Pulmonary artery endothelial cell (primary cell): Measurements from ENCODE around the gene CCNDBP1. TPM values are rescaled to one million over a fixed set of nuclear protein-coding genes. Genes with fewer than 3 reads are reported as not detected.
"Not testable (repeated sequence)": the region's sequence is repeated elsewhere in the genome, so short reads cannot be mapped to it uniquely, and the experiment has no call there.

Experiments used
- DNase-seq: peaks from one replicate; pipeline ENCODE4 v3.0.0-alpha.2; 2011; ENCODE audit warnings: low read depth, low spot score
- total RNA-seq: library from RNA; depleted of rRNA; stranded (reverse); fragments of >200 nt; gene quantifications from 2 replicates; pipeline ENCODE4 v1.2.3, GENCODE V29; 2014

Gene CCNDBP1, protein sequence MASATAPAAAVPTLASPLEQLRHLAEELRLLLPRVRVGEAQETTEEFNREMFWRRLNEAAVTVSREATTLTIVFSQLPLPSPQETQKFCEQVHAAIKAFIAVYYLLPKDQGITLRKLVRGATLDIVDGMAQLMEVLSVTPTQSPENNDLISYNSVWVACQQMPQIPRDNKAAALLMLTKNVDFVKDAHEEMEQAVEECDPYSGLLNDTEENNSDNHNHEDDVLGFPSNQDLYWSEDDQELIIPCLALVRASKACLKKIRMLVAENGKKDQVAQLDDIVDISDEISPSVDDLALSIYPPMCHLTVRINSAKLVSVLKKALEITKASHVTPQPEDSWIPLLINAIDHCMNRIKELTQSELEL
- total RNA-seq, result 72.9 and 74.8 TPM in 2 replicates

DNA sequence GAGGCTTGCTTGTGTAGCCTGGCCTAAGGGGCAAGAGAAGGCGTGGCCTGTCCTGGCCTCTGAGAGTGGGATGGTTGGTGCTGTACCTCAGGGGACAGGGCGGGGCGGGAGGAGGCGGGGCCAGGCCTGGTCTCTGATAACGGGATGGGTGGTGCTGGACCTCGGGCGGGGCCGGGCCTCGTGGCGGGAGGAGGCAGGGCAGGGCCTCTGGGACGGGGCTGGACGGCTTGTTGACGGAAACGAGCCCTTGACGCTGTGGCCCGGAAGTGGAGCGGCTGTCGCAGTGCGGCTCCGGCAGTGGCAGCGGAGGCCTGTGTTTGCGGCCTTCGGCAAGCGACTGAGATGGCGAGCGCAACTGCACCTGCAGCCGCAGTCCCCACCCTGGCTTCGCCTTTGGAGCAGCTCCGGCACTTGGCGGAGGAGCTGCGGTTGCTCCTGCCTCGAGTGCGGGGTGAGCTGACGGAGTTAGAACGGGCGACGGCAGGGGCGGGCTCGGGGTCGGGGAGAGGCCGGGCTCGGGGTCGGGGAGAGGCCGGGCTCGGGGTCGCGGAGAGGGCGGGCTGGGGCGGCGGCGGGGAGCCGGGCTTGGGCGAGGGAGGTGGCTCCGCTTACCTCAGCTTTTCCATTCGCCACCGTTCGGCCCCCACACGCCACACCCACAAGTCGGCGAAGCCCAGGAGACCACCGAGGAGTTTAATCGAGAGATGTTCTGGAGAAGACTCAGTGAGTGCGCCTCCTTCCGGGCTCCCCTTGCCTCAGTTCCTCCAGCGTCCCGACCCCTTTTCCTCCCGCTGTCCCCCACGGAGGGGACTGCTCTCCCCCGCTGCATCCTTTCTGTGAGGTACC, at the start of gene CCNDBP1:
Gene CCNDBP1, plus strand, starts transcription at position 247 of the 846 bp plus-strand sequence. Its CDS starts 96 bp downstream, at position 343.
- DNase-seq, result no peak

DNA sequence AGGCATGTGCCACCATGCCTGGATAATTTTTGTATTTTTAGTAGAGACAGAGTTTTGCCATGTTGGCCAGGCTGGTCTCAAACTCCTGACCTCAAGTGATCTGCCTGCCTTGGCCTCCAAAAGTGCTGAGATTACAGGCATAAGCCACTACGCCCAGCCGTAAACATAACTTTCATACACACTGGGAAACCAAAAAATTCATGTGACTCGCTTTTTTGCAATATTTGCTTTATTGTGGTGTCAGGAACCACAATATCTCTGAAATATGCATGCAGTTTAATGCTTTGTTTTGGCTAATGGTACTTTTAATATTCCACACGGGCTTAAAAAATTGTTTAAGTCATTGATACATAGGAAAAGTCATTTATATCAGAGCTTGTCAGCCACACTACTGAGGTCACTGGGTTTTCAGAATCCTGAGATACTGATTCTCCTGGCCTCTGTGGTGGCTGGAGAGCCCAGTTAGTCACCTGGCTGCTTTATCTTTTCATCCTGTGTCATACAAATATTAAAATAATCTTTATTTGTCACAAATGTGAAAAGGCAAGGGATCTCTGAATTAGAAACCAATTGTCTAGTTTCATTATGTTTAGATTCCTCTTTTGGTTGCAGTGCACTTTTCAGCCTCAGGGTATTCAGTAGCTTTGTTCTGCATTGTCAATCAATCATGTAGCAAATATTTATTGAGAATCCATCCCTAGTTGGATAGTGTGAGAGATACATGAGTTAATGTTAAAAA, 41.8 kb upstream of the CCNDBP1 start:
- DNase-seq, result no peak

DNA sequence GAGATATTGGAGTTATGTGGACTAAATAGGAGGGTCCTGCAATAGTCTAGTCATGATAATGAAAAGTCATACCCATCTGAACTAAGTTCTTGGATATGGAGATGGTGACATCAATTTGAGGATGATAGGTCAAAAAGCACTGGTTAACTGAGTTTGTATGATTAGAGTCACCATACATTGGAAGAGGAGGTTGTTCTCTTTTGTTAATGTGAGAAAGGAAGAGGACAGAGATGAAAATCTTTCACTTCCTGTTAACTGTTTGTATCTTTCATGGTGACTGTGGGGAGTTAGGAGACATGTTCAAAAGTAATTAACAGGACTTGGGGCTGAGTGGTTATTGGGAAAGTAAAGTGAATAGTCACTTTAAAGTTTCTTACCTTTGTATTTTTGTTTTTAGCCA, 40.7 kb upstream of the CCNDBP1 start:
- no peak for DNase-seq

DNA sequence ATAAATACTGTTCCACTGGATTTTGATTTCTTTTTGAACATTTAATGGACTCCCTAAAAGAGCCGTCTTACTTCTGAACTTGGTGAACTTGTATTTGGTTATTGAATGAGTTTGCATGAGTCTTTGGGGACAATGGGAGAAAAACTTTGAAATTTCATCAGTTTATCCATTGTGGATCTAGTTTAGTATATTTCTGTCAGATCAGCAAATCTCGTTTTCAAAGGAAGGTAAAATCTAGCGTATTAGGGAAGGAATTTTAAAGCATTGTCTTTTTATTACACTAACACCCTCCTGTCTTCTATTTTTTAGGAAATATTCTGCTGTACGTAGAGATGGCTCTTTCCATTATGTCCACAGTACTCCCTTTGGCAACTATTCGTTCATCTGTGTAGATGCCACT, 39.0 kb upstream of the CCNDBP1 start:
- no peak for DNase-seq

DNA sequence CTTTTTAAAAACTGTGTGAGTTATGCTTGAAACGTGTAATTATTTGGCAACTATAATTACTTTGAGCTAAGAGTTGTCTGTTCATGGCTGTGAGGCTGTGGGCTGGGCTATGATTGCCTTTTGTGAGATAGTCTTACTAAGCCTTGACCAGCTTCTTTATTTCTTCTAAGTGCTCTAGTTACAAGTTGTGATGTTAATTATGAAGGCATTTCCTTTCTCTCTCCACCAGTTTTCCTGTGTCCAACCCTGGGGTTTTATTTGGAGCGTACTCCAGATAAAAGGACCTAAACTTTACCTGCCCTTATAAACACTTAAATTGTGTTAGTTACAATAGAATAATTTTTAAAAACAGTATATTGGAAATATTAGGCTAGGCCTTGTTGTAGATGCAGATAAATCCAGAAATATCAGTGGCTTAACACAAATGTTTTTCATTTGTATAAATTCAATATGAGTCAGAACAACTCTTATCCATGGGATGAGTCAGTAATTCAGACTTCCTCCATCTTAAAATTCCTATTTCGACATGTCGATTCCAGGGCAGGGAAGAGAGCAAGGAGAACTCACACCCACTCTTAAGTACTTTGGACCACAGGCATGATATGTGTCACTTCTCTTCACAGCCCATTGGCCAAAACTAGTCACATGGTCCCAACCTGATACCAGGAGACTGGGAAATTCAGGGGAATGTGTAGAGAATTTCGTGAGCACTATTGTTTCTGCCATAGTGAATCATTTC, 34.8 kb upstream of the CCNDBP1 start:
- DNase-seq, result no peak

DNA sequence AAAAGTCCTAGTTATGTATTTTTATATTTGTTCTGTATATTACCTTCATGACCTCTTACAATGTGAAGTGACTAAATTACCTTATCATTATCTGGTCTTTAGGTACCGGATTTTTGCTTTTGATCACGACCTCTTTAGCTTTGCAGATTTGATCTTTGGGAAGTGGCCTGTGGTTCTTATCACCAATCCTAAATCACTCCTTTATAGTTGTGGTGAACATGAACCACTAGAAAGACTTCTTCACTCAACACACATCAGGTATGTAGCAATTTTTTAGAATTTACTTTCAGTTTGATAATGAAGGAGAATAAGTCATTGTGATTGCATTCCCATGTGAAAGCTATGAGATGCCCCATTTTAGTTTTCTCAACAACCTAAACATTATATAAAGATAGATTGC, 33.5 kb upstream of the CCNDBP1 start:
- no peak for DNase-seq

DNA sequence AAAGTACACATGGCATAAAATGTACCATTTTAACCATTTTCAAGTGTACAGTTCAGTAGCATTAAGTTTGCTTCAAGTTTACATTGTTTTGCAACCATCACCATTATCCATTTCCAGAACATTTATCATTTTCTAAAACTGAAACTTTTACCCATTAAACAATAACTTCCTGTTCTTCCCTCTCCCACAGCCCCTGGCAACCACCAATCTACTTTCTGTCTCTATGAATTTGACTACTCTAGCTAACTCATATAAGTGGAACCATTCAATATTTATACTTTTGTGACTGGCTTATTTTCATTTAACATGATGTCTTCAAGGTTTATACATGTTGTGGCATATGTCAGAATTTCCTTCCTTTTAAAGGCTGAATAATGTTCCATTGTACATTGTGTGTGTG, 31.9 kb upstream of the CCNDBP1 start:
- no peak for DNase-seq

DNA sequence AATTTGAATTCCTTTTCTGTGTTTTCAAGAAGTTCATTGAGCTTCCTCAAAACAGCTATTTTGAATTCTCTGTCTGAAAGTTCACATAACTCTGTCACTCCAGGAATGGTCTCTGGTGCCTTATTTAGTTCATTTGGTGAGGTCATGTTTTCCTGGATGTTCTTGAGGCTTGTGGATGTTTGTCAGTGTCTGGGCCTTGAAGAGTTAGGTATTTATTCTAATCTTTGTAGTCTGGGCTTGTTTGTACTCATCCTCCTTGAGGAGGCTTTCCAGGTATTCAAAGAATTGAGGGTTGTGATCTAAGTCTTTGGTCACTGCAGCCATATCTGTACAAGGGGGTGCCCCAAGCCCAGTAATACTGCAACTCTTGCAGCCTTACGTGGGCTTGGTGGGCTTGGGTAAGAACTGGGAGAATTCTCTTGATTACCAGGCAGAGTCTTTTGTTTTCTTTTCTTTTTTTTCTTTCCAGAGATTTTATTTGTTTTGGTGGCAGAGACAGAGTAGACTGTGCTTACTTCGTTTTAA, 19.3 kb upstream of the CCNDBP1 start:
- no peak for DNase-seq

DNA sequence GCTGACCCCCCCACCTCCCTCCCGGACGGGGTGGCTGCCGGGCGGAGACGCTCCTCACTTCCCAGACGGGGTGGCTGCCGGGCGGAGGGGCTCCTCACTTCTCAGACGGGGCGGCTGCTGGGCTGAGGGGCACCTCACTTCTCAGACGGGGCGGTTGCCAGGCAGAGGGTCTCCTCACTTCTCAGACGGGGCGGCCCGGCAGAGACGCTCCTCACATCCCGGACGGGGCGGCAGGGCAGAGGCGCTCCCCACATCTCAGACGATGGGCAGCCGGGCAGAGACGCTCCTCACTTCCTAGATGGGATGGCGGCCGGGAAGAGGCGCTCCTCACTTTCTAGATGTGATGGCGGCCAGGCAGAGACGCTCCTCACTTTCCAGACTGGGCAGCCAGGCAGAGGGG, 17.9 kb upstream of the CCNDBP1 start:
- DNase-seq, result not testable (repeated sequence)

DNA sequence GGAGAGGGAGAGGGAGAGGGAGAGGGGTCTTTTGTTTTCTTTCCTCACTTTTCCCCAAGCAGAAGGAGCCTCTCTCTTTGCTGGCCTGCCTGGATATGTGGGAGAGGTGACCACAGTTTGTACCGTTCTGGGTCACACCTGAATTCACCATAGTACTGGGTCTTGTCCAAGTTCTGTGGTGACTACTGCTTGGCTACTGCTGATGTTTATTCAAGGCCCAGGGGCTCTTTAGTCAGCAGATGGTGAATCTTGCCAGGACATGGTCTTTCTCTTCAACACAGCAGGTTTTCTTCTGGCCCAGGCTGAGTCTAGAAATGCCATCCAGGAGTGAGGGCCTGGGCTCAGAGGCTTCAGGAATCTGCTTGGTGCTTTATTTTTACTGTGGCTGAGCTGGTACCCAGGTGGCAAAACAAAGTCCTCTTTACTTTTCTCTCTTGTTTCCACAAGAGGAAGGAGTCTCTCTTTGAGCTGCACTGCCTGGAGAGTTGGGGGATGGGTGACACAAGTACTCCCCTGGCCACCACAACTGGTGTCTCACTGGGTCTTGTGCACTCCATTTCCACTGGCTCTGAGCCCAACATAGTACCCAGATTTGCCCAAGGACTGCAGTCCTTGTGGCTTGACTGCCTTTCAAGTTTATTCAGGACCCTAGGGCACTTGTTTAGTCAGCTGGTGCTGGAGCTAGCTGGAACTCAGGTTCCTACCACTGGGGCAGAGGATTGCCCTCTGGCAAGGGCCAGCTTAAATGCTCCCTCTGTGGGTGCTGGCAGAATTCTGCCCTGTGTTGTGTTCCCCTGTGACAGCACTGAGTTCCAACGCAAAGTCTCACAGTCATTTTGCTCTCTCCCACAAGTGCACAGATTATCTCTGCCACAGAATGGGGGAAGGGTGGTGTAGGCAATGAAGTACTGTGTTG, 16.8 kb upstream of the CCNDBP1 start:
- no peak for DNase-seq

DNA sequence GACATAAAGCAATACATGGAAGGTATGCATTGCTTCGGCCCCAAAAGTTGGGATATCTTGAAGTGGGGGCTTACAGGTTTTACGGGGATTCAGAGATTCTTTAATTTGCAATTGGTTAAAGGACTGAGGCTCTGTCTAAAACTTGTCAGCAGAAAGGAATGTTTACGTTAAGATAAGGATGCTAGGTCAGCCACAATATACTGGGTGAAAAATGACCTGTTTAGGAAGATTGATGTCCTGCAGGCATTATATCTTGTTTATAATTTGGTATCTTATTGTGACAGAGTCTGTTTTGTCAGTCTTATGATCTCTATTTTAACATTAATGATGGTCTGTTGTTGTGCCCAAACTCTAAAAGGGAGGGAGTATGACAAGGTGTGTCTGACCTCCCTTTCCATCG, 15.3 kb upstream of the CCNDBP1 start:
- DNase-seq, result no peak

DNA sequence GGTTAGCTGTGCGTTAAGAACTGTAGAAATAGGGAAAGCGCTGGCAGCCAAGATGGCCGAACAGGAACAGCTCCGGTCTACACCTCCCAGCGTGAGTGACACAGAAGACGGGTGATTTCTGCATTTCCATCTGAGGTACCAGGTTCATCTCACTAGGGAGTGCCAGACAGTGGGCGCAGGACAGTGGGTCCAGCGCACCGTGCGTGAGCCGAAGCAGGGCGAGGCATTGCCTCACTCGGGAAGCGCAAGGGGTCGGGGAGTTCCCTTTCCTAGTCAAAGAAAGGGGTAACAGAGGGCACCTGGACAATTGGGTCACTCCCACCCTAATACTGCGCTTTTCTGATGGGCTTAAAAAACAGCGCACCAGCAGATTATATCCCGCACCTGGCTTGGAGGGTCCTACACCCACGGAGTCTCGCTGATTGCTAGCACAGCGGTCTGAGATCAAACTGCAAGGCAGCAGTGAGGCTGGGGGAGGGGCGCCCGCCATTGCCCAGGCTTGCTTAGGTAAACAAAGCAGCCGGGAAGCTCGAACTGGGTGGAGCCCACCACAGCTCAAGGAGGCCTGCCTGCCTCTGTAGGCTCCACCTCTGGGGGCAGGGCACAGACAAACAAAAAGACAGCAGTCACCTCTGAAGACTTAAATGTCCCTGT, 9.4 kb upstream of the CCNDBP1 start:
- DNase-seq, result not testable (repeated sequence)

DNA sequence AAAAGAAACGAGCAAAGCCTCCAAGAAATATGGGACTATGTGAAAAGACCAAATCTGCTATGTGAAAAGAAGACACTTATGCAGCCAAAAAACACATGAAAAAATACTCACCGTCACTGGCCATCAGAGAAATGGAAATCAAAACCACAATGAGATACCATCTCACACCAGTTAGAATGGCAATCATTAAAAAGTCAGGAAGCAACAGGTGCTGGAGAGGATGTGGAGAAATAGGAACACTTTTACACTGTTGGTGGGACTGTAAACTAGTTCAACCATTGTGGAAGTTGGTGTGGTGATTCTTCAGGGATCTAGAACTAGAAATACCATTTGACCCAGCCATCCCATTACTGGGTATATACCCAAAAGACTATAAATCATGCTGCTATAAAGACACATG, 8.1 kb upstream of the CCNDBP1 start:
- not testable (repeated sequence) for DNase-seq

DNA sequence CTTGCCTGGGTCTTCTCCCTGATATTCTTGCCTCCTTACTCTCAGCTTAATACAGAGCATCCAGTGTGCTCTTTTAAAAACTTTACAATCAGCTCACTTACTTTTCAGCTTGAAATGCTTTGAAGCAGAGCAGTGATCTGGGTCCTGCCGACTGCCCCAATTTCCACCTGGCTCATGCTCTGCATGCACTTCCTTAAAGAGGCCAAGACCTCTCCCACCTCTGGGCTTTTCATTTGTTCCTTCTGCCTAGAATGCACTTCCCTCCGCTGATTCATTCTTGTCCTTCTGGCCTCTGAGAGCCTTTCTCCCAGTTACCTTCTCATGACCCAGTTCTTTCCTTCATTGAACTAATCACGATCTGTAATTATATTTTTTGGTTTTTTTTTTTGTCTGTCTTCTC, 1.9 kb upstream of the CCNDBP1 start:
- no peak for DNase-seq

DNA sequence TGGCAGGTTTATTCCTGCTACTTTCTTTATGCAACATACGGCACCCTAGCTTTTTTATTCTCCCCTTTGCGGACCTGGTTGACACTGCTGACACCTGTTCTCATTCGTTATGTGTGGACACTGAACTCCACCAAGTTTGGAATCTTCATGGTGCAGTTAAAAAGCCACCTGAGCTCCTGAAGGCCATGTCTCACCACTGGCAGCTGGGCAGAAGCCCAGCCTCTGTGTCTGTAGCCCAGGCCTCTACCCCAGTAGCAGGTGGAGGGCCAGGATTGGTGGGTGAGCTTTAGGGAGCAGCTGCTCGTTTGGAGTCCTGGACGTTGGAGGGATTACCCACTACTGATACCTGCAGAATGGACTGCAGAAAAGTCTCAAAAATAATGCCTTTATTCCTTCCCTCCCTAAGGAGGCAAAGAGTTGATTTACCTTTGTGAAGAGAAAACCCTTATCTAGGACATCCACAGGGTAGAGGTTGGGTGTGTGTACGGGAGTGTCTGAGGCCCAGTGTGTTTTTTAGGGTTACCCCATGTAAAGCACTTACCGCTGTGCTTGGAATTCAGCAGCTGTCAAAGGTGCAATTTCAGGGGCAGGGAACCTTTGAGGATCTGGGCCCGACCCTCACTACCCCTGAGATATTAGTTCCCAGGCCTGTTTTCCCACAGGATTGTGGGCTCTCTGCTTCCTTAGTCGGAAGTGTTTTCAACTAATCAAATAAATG, 637 bp upstream of the CCNDBP1 start:
- no peak for DNase-seq

DNA sequence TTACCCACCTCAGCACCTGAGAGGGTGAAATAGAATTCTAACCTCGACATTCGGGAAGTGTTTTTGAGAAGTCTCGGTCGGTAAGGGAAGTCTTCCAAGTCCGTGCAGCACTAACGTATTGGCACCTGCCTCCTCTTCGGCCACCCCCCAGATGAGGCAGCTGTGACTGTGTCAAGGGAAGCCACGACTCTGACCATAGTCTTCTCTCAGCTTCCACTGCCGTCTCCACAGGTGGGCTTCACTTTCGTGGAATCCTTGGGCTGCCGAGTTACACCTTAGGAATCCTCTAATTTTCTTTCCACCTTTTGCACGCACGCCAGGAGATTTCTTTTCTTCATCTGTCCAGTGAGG, 775 bp downstream of the CCNDBP1 start:
- no peak for DNase-seq

DNA sequence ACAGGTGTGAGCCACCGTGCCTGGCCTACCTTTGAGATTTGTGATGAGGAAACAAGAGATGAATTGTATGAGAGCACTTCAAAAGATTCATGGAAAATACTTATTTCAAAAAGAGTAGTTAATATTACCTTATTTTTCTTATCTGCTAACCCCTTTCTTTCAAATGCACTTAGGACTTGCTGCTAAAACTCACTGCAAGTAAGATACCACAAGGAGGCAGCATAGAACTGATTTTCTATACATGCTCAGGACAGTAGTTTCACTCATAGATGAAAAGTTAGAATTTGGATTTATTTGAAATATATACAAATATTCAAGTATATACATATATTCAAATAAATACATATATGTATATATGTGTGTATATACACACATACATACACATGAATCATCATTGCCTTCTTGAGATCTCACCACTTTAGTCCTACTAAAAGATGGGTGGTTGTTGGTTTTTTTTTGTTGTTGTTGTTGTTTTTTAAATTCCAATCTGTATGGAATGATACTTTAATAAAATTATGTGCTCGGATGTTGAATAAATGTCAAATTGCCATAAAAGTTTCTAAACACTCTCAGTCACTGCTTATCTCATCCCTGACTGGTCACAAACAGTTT, 2.4 kb downstream of the CCNDBP1 start:
- DNase-seq, result peak; percentile 39

DNA sequence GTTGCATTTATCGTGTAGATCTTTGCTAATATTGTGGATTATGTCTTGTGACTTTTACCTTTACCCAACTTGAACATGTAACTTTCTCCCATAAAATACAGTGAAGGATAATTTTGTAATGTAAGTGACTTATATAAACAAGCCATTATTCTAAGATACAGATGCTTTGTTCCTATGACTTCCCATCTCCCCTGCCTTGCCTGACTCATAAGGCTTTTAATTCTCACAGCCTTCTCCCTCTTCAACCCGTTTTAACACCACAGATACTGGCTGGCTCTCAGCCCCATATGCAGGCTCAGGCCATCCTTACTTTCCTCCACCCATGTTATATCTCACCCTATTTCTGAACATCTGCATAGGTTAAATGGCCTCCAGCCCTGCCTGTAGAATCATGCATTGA, 4.1 kb downstream of the CCNDBP1 start:
- DNase-seq, result no peak
